H1 (cell line): ENCODE measurements around the gene HSPA1B. TPM values are rescaled to one million over a fixed set of nuclear protein-coding genes. Genes with fewer than 3 reads are reported as not detected.
"Not testable (repeated sequence)": the region's sequence is repeated elsewhere in the genome, so short reads cannot be mapped to it uniquely, and the experiment has no call there.

Experiments used
- CTCF ChIA-PET: fragments of 300-600 bp; sonication (Branson Sonifier 250); formaldehyde crosslinking; loops from one replicate; lab custom pipeline; 2021; ENCODE audit not compliant: partially characterized antibody; lab: Charles Lee
- POLR2A ChIA-PET: fragments of 300-600 bp; sonication (Branson Sonifier 250); formaldehyde crosslinking; loops from one replicate; lab custom pipeline; 2021; ENCODE audit warnings: inconsistent platforms; ENCODE audit not compliant: partially characterized antibody; lab: Charles Lee
- DNase-seq, 2 experiments: peaks; one replicate each; pipeline versions ENCODE4 v3.0.0 to v3.0.0-alpha.2; 2010 to 2022; ENCODE audit warnings: low spot score in 2 of 2, low read depth in 1 of 2, mixed read lengths in 1 of 2
- FAIRE-seq: peaks from 2 replicates; lab custom pipeline; 2011; peaks lifted over from hg19 to GRCh38; lab: Jason Lieb, UNC
- H2AFZ ChIP-seq: 2 replicates; pipeline ENCODE4 v1.8.1; 2012; ENCODE audit warnings: low read length, inconsistent platforms
- H2AK5ac ChIP-seq: 2 replicates; pipeline ENCODE4 v1.6.1; 2013; ENCODE audit warnings: low read depth, low read length
- H2BK120ac ChIP-seq: replicated peaks from 2 replicates; pipeline ENCODE3; 2013; ENCODE audit warnings: low read depth, low read length, inconsistent platforms
- H2BK12ac ChIP-seq: 2 replicates; pipeline ENCODE4 v1.6.1; 2013; ENCODE audit warnings: low read depth, low read length
- H2BK15ac ChIP-seq: 2 replicates; pipeline ENCODE4 v1.6.1; 2013; ENCODE audit warnings: low read length
- H2BK20ac ChIP-seq: 2 replicates; pipeline ENCODE4 v1.6.1; 2013; ENCODE audit warnings: low read length
- H2BK5ac ChIP-seq: 2 replicates; pipeline ENCODE4 v1.6.1; 2013; ENCODE audit warnings: low read depth, low read length
- H3K14ac ChIP-seq: 2 replicates; pipeline ENCODE4 v1.6.1; 2013; ENCODE audit warnings: inconsistent platforms; ENCODE audit not compliant: insufficient read length
- H3K18ac ChIP-seq: 2 replicates; pipeline ENCODE4 v1.6.1; 2013; ENCODE audit warnings: low read length; ENCODE audit errors: extremely low read depth
- H3K23ac ChIP-seq: 2 replicates; pipeline ENCODE4 v1.6.1; 2013; ENCODE audit warnings: inconsistent platforms; ENCODE audit not compliant: insufficient read length
- H3K23me2 ChIP-seq: 2 replicates; pipeline ENCODE4 v1.6.1; 2013; ENCODE audit warnings: low read depth, low read length
- H3K27ac ChIP-seq: 2 replicates; pipeline ENCODE4 v1.6.1; 2011; ENCODE audit warnings: low read depth, low read length, inconsistent platforms
- H3K27me3 ChIP-seq, 4 experiments: replicated peaks in 1 of 4; 1 replicate in 1 of 4; 2 replicates in 3 of 4; pipeline versions ENCODE4 v1.6.1 to v1.8.1; 2011 to 2013; ENCODE audit warnings: low read length in 3 of 4, mild to moderate bottlenecking in 3 of 4, inconsistent platforms in 2 of 4, mixed read lengths in 2 of 4, moderate library complexity in 1 of 4; ENCODE audit not compliant: control insufficient read depth in 3 of 4, insufficient read depth in 3 of 4; ENCODE audit errors: extremely low read depth in 1 of 4
- H3K36me3 ChIP-seq, 4 experiments: 2 replicates each; pipeline versions ENCODE4 v1.6.1 to v1.8.1; 2011 to 2013; ENCODE audit warnings: mild to moderate bottlenecking in 4 of 4, low read length in 3 of 4, moderate library complexity in 2 of 4, control low read depth in 1 of 4, inconsistent platforms in 1 of 4; ENCODE audit not compliant: insufficient read depth in 4 of 4, control insufficient read depth in 2 of 4
- H3K4ac ChIP-seq: replicated peaks from 2 replicates; pipeline ENCODE3; 2013; ENCODE audit warnings: low read length, low read depth, mixed read lengths, inconsistent platforms; ENCODE audit not compliant: insufficient read length
- H3K4me1 ChIP-seq, 4 experiments: replicated peaks in 1 of 4; 1 replicate in 1 of 4; 2 replicates in 3 of 4; pipeline versions ENCODE4 v1.6.1 to v1.8.1; 2011 to 2013; ENCODE audit warnings: low read length in 3 of 4, inconsistent platforms in 2 of 4, mixed read lengths in 1 of 4; ENCODE audit not compliant: insufficient read depth in 4 of 4, control insufficient read depth in 3 of 4
- H3K4me2 ChIP-seq, 2 experiments: 2 replicates each; pipeline versions ENCODE4 v1.6.1 to v1.8.1; 2011 to 2013; ENCODE audit warnings: low read depth in 2 of 2, low read length in 2 of 2, control low read depth in 1 of 2, inconsistent platforms in 1 of 2, mild to moderate bottlenecking in 1 of 2; ENCODE audit not compliant: insufficient read depth in 1 of 2
- H3K4me3 ChIP-seq, 4 experiments: fragments of 200-600, 300-600 bp in 1 of 4; sonication (generic), shearing (Covaris generic), sonication (Bioruptor Twin) in 1 of 4; 2 replicates each; pipeline versions ENCODE4 v1.5.1 to v1.8.1; 2011 to 2016; ENCODE audit warnings: low read length in 4 of 4, low read depth in 3 of 4, control low read depth in 2 of 4, inconsistent platforms in 2 of 4, mild to moderate bottlenecking in 2 of 4, mixed read lengths in 1 of 4, moderate library complexity in 1 of 4; ENCODE audit not compliant: insufficient read depth in 2 of 4; ENCODE audit errors: extremely low read depth in 1 of 4
- H3K56ac ChIP-seq: replicated peaks from 2 replicates; pipeline ENCODE3; 2013; ENCODE audit warnings: low read depth, mild to moderate bottlenecking, mixed read lengths, low read length, inconsistent platforms; ENCODE audit not compliant: insufficient read length
- H3K79me1 ChIP-seq: 2 replicates; pipeline ENCODE4 v1.6.1; 2013; ENCODE audit warnings: low read depth, low read length, control low read depth
- H3K79me2 ChIP-seq, 2 experiments: 2 replicates each; pipeline versions ENCODE4 v1.6.1 to v1.8.1; 2012 to 2013; ENCODE audit warnings: low read length in 2 of 2, mild to moderate bottlenecking in 2 of 2, inconsistent platforms in 1 of 2; ENCODE audit not compliant: insufficient read depth in 2 of 2, control insufficient read depth in 1 of 2
- H3K9ac ChIP-seq, 4 experiments: replicated peaks in 1 of 4; 1 replicate in 1 of 4; 2 replicates in 3 of 4; pipeline versions ENCODE4 v1.6.1 to v1.8.1; 2011 to 2013; ENCODE audit warnings: low read depth in 3 of 4, low read length in 3 of 4, control low read depth in 2 of 4, mild to moderate bottlenecking in 2 of 4, moderate library complexity in 2 of 4, inconsistent platforms in 1 of 4; ENCODE audit errors: extremely low read depth in 1 of 4
- H3K9me3 ChIP-seq, 2 experiments: 2 replicates each; pipeline versions ENCODE4 v1.6.1 to v1.8.1; 2012 to 2013; ENCODE audit warnings: mild to moderate bottlenecking in 2 of 2, moderate library complexity in 2 of 2, control low read depth in 1 of 2, inconsistent platforms in 1 of 2, low read depth in 1 of 2, low read length in 1 of 2, mixed read lengths in 1 of 2; ENCODE audit not compliant: insufficient read depth in 2 of 2
- H4K20me1 ChIP-seq, 2 experiments: replicated peaks in 1 of 2; 2 replicates each; pipeline versions ENCODE3 to v1.8.1; 2011 to 2013; ENCODE audit warnings: inconsistent platforms in 2 of 2, low read length in 2 of 2, mild to moderate bottlenecking in 1 of 2; ENCODE audit not compliant: insufficient read depth in 2 of 2, control insufficient read depth in 1 of 2
- H4K5ac ChIP-seq: 2 replicates; pipeline ENCODE4 v1.6.1; 2013; ENCODE audit warnings: low read length, low read depth, mixed read lengths, inconsistent platforms; ENCODE audit not compliant: insufficient read length
- H4K8ac ChIP-seq: 2 replicates; pipeline ENCODE4 v1.8.0; 2013; ENCODE audit warnings: mild to moderate bottlenecking, moderate library complexity, low read length, inconsistent platforms; ENCODE audit not compliant: insufficient read depth; ENCODE audit errors: extremely low read depth
- H4K91ac ChIP-seq: replicated peaks from 2 replicates; pipeline ENCODE3; 2013; ENCODE audit warnings: low read length, mixed read lengths, inconsistent platforms; ENCODE audit not compliant: insufficient read length
- WGBS, 2 experiments: shearing (Covaris generic) in 1 of 2; methylation state at CpG; one replicate each; pipeline versions ENCODE4 v1.1.6 to v1.1.7; 2013 to 2015; ENCODE audit warnings: low lambda C conversion rate in 2 of 2, mixed read lengths in 2 of 2, inconsistent platforms in 1 of 2, low coverage in 1 of 2, missing lambda C conversion rate in 1 of 2; ENCODE audit not compliant: insufficient replicate concordance in 2 of 2, insufficient coverage in 1 of 2, insufficient read length in 1 of 2; ENCODE audit errors: extremely low coverage in 1 of 2, missing lambda C conversion rate in 1 of 2; 5-methylcytosine and 5-hydroxymethylcytosine counted together
- polyA plus RNA-seq, 7 experiments: library from polyadenylated mRNA; depleted of rRNA in 3 of 7; stranded (reverse) in 5 of 7; unstranded in 2 of 7; fragments of >200 nt in 5 of 7; fragments of 200-250 nt in 2 of 7; gene quantifications; 1 replicate in 5 of 7; 2 replicates in 1 of 7; 4 replicates in 1 of 7; pipeline versions ENCODE4 v1.2.1 to v1.2.3, GENCODE V29; 2011 to 2013; ENCODE audit warnings: missing spikeins in 2 of 7, mixed read lengths in 2 of 7
- total RNA-seq: library from RNA; stranded (reverse); fragmentation: NEBNext Ultra II Directional; extraction: Animal tissue kit (Norgen Biotek cat#: 25700); gene quantifications from 2 replicates; pipeline ENCODE4 v1.2.1, GENCODE V29; 2021

HSPA1B gene
- total and polyA plus RNA-seq, 2 of the 8 experiments (the other 6 are each of a cell fraction or from before 2014, with no cell fraction given): 36.6 to 76.6 TPM

GRCh38 chr6:31801031-31801927, 26.3 kb upstream of the HSPA1B start:
- ChIA-PET POLR2A (interaction anchor here (1.5 to 7.6 kb wide), 3 partner anchors 12 to 34 kb away, joined by 4 to 81 read pairs (median 12); partner anchors contain the start of gene HSPA1B), CTCF (interaction anchor here (0.6 to 1.7 kb wide), 8 partner anchors 10 to 68 kb away, joined by 3 to 6 read pairs (median 4); partner anchors contain the start of gene HSPA1B)
- DNase-seq, H3K9ac ChIP-seq, H3K4me3 ChIP-seq, H3K79me1 ChIP-seq, H3K4ac ChIP-seq, FAIRE-seq, H4K8ac ChIP-seq, H3K18ac ChIP-seq, H2BK120ac ChIP-seq, H3K4me1 ChIP-seq, H3K23me2 ChIP-seq, H4K5ac ChIP-seq, H3K23ac ChIP-seq, H2BK20ac ChIP-seq, H3K9me3 ChIP-seq, H2BK15ac ChIP-seq, H2BK5ac ChIP-seq, H3K4me2 ChIP-seq, H4K20me1 ChIP-seq, H2AFZ ChIP-seq, H4K91ac ChIP-seq, H3K14ac ChIP-seq, H2BK12ac ChIP-seq, H2AK5ac ChIP-seq, H3K27ac ChIP-seq, H3K56ac ChIP-seq, H3K27me3 ChIP-seq: not testable (repeated sequence)
- Histone ChIP-seq H3K79me2 (peaks cover 5 to 15% of the 10 kb centered on the region in 2 experiments; a peak in 2 of 4 replicates), H3K36me3 (peaks cover 3 to 36% (median 15%) of the 10 kb centered on the region in 4 experiments; a peak in 6 of 8 replicates)
- 93% methylated on average over 8 of the region's 8 CpGs; no CpG with 5 or more reads in 1 of the 2 experiments for WGBS, 2 experiments
